Measurements from ENCODE around the gene NEK7.

NEK7 gene

GRCh38 chr1:198147216-198147615, 9.6 kb upstream of the NEK7 start:
- no peak for DNase-seq

- no peak for DNase-seq
These were observed 6.4 kb upstream of the NEK7 start for GRCh38 chr1:198150369-198150768.

GRCh38 chr1:198151688-198152087, 5.1 kb upstream of the NEK7 start:
- DNase-seq, result no peak

- no peak for DNase-seq
These were observed 3.7 kb upstream of the NEK7 start for GRCh38 chr1:198153103-198153502.

- no peak for DNase-seq
These were observed 3.0 kb upstream of the NEK7 start for GRCh38 chr1:198153804-198154203.

- DNase-seq, result no peak
These were observed 1.5 kb upstream of the NEK7 start for GRCh38 chr1:198155253-198155652.

- peak in 1 of 2 experiments; percentile 39 for DNase-seq
These were observed 570 bp upstream of the NEK7 start for GRCh38 chr1:198156111-198156744.

- DNase-seq, result peak; percentile 67 to 74
These were observed 546 bp downstream of the NEK7 start for GRCh38 chr1:198157241-198157846.

GRCh38 chr1:198157847-198158725, 1.3 kb downstream of the NEK7 start:
- DNase-seq, result peak in 1 of 2 experiments; percentile 42

GRCh38 chr1:198158735-198159589, 2.2 kb downstream of the NEK7 start:
- DNase-seq, result peak; percentile 49 to 73

GRCh38 chr1:198160222-198160621, 3.4 kb downstream of the NEK7 start:
- DNase-seq, result no peak

GRCh38 chr1:198160946-198161614, 4.3 kb downstream of the NEK7 start:
- no peak for DNase-seq

- no peak for DNase-seq
These were observed 4.9 kb downstream of the NEK7 start for GRCh38 chr1:198161718-198162090.

GRCh38 chr1:198162091-198162767, 5.4 kb downstream of the NEK7 start:
- no peak for DNase-seq

GRCh38 chr1:198165927-198166647, 9.3 kb downstream of the NEK7 start:
- DNase-seq, result no peak

- no peak for DNase-seq
These were observed 10.1 kb downstream of the NEK7 start for GRCh38 chr1:198166900-198167299.

GRCh38 chr1:198167436-198167934, 10.7 kb downstream of the NEK7 start:
- DNase-seq, result no peak

GRCh38 chr1:198168227-198168626, 11.4 kb downstream of the NEK7 start:
- DNase-seq, result no peak

GRCh38 chr1:198169672-198170071, 12.9 kb downstream of the NEK7 start:
- DNase-seq, result no peak

- no peak for DNase-seq
These were observed 15.1 kb downstream of the NEK7 start for GRCh38 chr1:198171667-198172540.

All from SW 1271 (cell line).